GM12873 (cell line): ENCODE results near the gene NCKAP5.

ENCODE experiments used
- CTCF ChIP-seq: IDR thresholded peaks from 2 replicates; pipeline ENCODE4 v1.5.1; 2012; ENCODE audit warnings: low read depth, mild to moderate bottlenecking, moderate library complexity, low read length, control low read depth; ENCODE audit not compliant: insufficient read depth; ENCODE audit errors: missing control alignments

The NCKAP5 gene

GRCh38 chr2:132738223-132738622 lies 830.0 kb downstream of the NCKAP5 start:
- no peak for TF ChIP-seq CTCF

GRCh38 chr2:132736059-132736458 lies 832.2 kb downstream of the NCKAP5 start:
- TF ChIP-seq CTCF, result no peak

- TF ChIP-seq CTCF, result no peak
Observed at GRCh38 chr2:132734961-132735360, 833.3 kb downstream of the NCKAP5 start.

- no peak for TF ChIP-seq CTCF
Observed at GRCh38 chr2:132733094-132733493, 835.2 kb downstream of the NCKAP5 start.

GRCh38 chr2:132732694-132733093 lies 835.6 kb downstream of the NCKAP5 start:
- TF ChIP-seq CTCF, result no peak

GRCh38 chr2:132731441-132731840 lies 836.8 kb downstream of the NCKAP5 start:
- TF ChIP-seq CTCF, result no peak

- TF ChIP-seq CTCF, result no peak
Observed at GRCh38 chr2:132730611-132731010, 837.7 kb downstream of the NCKAP5 start.
